Stomach (tissue), 9 donors: ENCODE results near the gene PEX11B. TPM values are rescaled to one million over a fixed set of nuclear protein-coding genes. Genes with fewer than 3 reads are reported as not detected.

Source experiments
- DNase-seq, 2 donors: peaks; one replicate each; pipeline versions ENCODE4 v3.0.0 to v3.0.0-alpha.2; 2013 to 2019
- H3K27ac ChIP-seq, 5 donors: fragments of 200-600 bp in 4 of 5; sonication (generic) in 4 of 5; one replicate each; pipeline ENCODE4 v1.5.1; 2013 to 2019; ENCODE audit warnings: mild to moderate bottlenecking in 1 of 5, moderate library complexity in 1 of 5
- H3K27me3 ChIP-seq, 3 donors: fragments of 200-600 bp; sonication (generic); one replicate each; pipeline ENCODE4 v1.5.1; 2017 to 2019; ENCODE audit warnings: mixed run types in 1 of 3
- H3K36me3 ChIP-seq, 4 donors: fragments of 200-600 bp; sonication (generic); 1 replicate in 3 of 4; 2 replicates in 1 of 4; pipeline ENCODE4 v1.5.1; 2016 to 2019
- H3K4me1 ChIP-seq, 4 donors: fragments of 200-600 bp; sonication (generic); one replicate each; pipeline ENCODE4 v1.5.1; 2016 to 2019
- H3K4me3 ChIP-seq, 4 donors: fragments of 200-600 bp; sonication (generic) in 3 of 4; one replicate each; pipeline ENCODE4 v1.5.1; 2016 to 2019; ENCODE audit warnings: mild to moderate bottlenecking in 1 of 4
- H3K9me3 ChIP-seq, 4 donors: fragments of 200-600 bp; sonication (generic); one replicate each; pipeline ENCODE4 v1.5.1; 2016 to 2019
- CTCF ChIP-seq, 7 experiments: fragments of 450-650 bp in 4 of 7; fragments of 200-600 bp in 3 of 7; sonication (generic) in 3 of 7; IDR thresholded peaks; one replicate each; pipeline ENCODE4 v1.5.1; 2016 to 2019; ENCODE audit warnings: antibody characterized with exemption in 7 of 7, control low read depth in 2 of 7, mild to moderate bottlenecking in 1 of 7
- EP300 ChIP-seq: sonication (generic); formaldehyde crosslinking; IDR thresholded peaks from one replicate; pipeline ENCODE4 v1.6.1; 2017; ENCODE audit warnings: antibody characterized with exemption
- POLR2A ChIP-seq, 4 donors: fragments of 450-650 bp; IDR thresholded peaks; one replicate each; pipeline ENCODE4 v1.6.1; 2016; ENCODE audit warnings: antibody characterized with exemption in 4 of 4, control low read depth in 2 of 4, mild to moderate bottlenecking in 1 of 4, moderate library complexity in 1 of 4
- POLR2AphosphoS5 ChIP-seq, 3 donors: sonication (generic); formaldehyde crosslinking; IDR thresholded peaks; one replicate each; pipeline ENCODE4 v1.6.1; 2016; ENCODE audit warnings: antibody characterized with exemption in 3 of 3
- WGBS, 5 donors: extraction: QIAGEN DNeasy Blood & Tissue Kit in 3 of 5; methylation state at CpG; one replicate each; pipeline versions ENCODE4 v1.1.5 to v1.1.7; 2013 to 2018; 5-methylcytosine and 5-hydroxymethylcytosine counted together
- intact Hi-C: fragments of 100-400 bp; cut with DNase I; formaldehyde crosslinking; loops from one replicate; pipeline ENCODE4 v1.15.1; 2023; ENCODE audit warnings: low total_unique reads
- polyA plus RNA-seq, 3 donors: library from polyadenylated mRNA; stranded (reverse); fragments of 200-250 nt; gene quantifications; one replicate each; pipeline ENCODE4 v1.2.3, GENCODE V29; 2013
- total RNA-seq, 5 donors: library from RNA; depleted of rRNA; stranded (reverse); fragments of >200 nt; gene quantifications; one replicate each; pipeline versions ENCODE4 v1.1.0 to v1.2.3, GENCODE V29; 2014 to 2016
- donor health status: healthy with polysubstance abuse.
- donor health status: Bipolar disorder and iron deficiency.
- donor health status: healthy.

Gene PEX11B
- total and polyA plus RNA-seq, 8 donors: 15.6 to 46.6 (median 31.8) TPM

GRCh38 chr1:145901312-145902021, 17.1 kb downstream of the PEX11B start:
- no peaks in the 10 kb centered on the region for H3K4me1 ChIP-seq
- H3K36me3 ChIP-seq: peaks cover 0 to 14% (median 4%) of the 10 kb centered on the region in 4 donors
- no peaks in the 10 kb centered on the region for H3K27me3 ChIP-seq
- H3K9me3 ChIP-seq: no peaks in the 10 kb centered on the region
- DNase-seq: no peak
- no peak overlapping the region for H3K4me3 ChIP-seq
- no peak overlapping the region for H3K27ac ChIP-seq
- 90 to 92% (median 91%) methylated on average over 12 of the region's 12 CpGs for WGBS, 5 donors
- intact Hi-C loops: loop anchor here (10.0 kb wide), 1 partner anchor 113 kb away; no protein-coding TSS in a partner anchor
- no peak for TF ChIP-seq POLR2A (IDR thresholded peaks at IDR 0.05)
- TF ChIP-seq POLR2AphosphoS5 (IDR thresholded peaks at IDR 0.05): no peak
- TF ChIP-seq EP300: no peak
- TF ChIP-seq CTCF (IDR thresholded peaks at IDR 0.05): no peak

- 84 to 95% (median 88%) methylated on average over 5 of the region's 5 CpGs for WGBS, 5 donors
- Histone ChIP-seq H3K27me3 (no peaks in the 10 kb centered on the region), H3K27ac (no peak overlapping the region), H3K4me3 (no peak overlapping the region), H3K36me3 (peaks cover 0 to 10% (median 4%) of the 10 kb centered on the region in 4 donors), H3K9me3 (no peaks in the 10 kb centered on the region), H3K4me1 (peaks cover 0 to under 1% (median 0%) of the 10 kb centered on the region in 4 donors)
- DNase-seq: no peak
- intact Hi-C loops: no loop called here
- TF ChIP-seq CTCF (IDR thresholded peaks at IDR 0.05): no peak
Measured at GRCh38 chr1:145898756-145899155, 19.8 kb downstream of the PEX11B start.

- Histone ChIP-seq H3K9me3 (no peaks in the 10 kb centered on the region), H3K4me1 (peaks cover 3 to 8% (median 6%) of the 10 kb centered on the region in 4 donors), H3K36me3 (peaks cover 0 to 10% (median 4%) of the 10 kb centered on the region in 4 donors), H3K27ac (no peak overlapping the region), H3K4me3 (no peak overlapping the region), H3K27me3 (no peaks in the 10 kb centered on the region)
- intact Hi-C loops: no loop called here
- no peak for TF ChIP-seq EP300
- no peak for TF ChIP-seq POLR2A (IDR thresholded peaks at IDR 0.05)
- TF ChIP-seq POLR2AphosphoS5 (IDR thresholded peaks at IDR 0.05): no peak
- TF ChIP-seq CTCF (IDR thresholded peaks at IDR 0.05): no peak
- 78 to 95% (median 85%) methylated on average over 1 of the region's 1 CpG for WGBS, 5 donors
- no peak for DNase-seq
Measured at GRCh38 chr1:145897969-145898368, 20.5 kb downstream of the PEX11B start.

- no peak overlapping the region for H3K27ac ChIP-seq
- peaks cover 28 to 33% (median 29%) of the 10 kb centered on the region in 4 donors for H3K4me1 ChIP-seq
- intact Hi-C loops: no loop called here
- TF ChIP-seq CTCF (IDR thresholded peaks at IDR 0.05) (no peak), POLR2A (IDR thresholded peaks at IDR 0.05) (no peak), EP300 (no peak), POLR2AphosphoS5 (IDR thresholded peaks at IDR 0.05) (no peak)
- peaks cover 0 to 10% (median under 1%) of the 10 kb centered on the region in 4 donors for H3K36me3 ChIP-seq
- WGBS, 5 donors: 90 to 100% (median 100%) methylated on average over 1 of the region's 1 CpG
- no peaks in the 10 kb centered on the region for H3K9me3 ChIP-seq
- DNase-seq: no peak
- no peaks in the 10 kb centered on the region for H3K27me3 ChIP-seq
- H3K4me3 ChIP-seq: no peak overlapping the region
Measured at GRCh38 chr1:145895471-145895870, 23.0 kb downstream of the PEX11B start.
